AG04450 (cell line): ENCODE measurements around the gene L3MBTL4. TPM values are rescaled to one million over a fixed set of nuclear protein-coding genes. Genes with fewer than 3 reads are reported as not detected.
"Not testable (repeated sequence)": the region's sequence is repeated elsewhere in the genome, so short reads cannot be mapped to it uniquely, and the experiment has no call there.

ENCODE experiments used
- CTCF ChIA-PET: fragments of 300-600, 350-600 bp; formaldehyde crosslinking; extraction: SDS; loops from one replicate; lab custom pipeline; 2022; ENCODE audit warnings: antibody characterized with exemption, inconsistent platforms; lab: Charles Lee
- POLR2A ChIA-PET: fragments of 350-600 bp; formaldehyde crosslinking; extraction: SDS; loops from one replicate; lab custom pipeline; 2021; ENCODE audit warnings: antibody characterized with exemption, inconsistent platforms; lab: Yijun Ruan, JAX
- DNase-seq: peaks from one replicate; pipeline ENCODE4 v3.0.0-alpha.2; 2011; ENCODE audit warnings: low read depth, low spot score
- H3K27ac ChIP-seq: one replicate; pipeline ENCODE4 v1.5.1; 2012; ENCODE audit warnings: low read depth, low read length, control low read depth
- H3K27me3 ChIP-seq: one replicate; pipeline ENCODE4 v1.6.0; 2012; ENCODE audit warnings: low read length; ENCODE audit not compliant: control insufficient read depth, insufficient read depth
- H3K4me3 ChIP-seq: 2 replicates; pipeline ENCODE4 v1.5.1; 2011; ENCODE audit warnings: mild to moderate bottlenecking, low read depth, low read length, control low read depth
- H3K9me3 ChIP-seq: 2 replicates; pipeline ENCODE4 v1.5.1; 2012; ENCODE audit warnings: low read length; ENCODE audit not compliant: control insufficient read depth, insufficient read depth
- polyA plus RNA-seq: library from polyadenylated mRNA; depleted of rRNA; stranded (reverse); fragments of >200 nt; gene quantifications from 2 replicates; pipeline ENCODE4 v1.2.3, GENCODE V29; 2011
- TF ChIP-seq, protein P1 (sequence below): IDR thresholded peaks from 2 replicates; pipeline ENCODE4 v1.5.1; 2011; ENCODE audit warnings: low read depth, low read length, control low read depth, inconsistent platforms

The L3MBTL4 gene
- polyA plus RNA-seq, 1 experiment: 0.05 TPM

DNA sequence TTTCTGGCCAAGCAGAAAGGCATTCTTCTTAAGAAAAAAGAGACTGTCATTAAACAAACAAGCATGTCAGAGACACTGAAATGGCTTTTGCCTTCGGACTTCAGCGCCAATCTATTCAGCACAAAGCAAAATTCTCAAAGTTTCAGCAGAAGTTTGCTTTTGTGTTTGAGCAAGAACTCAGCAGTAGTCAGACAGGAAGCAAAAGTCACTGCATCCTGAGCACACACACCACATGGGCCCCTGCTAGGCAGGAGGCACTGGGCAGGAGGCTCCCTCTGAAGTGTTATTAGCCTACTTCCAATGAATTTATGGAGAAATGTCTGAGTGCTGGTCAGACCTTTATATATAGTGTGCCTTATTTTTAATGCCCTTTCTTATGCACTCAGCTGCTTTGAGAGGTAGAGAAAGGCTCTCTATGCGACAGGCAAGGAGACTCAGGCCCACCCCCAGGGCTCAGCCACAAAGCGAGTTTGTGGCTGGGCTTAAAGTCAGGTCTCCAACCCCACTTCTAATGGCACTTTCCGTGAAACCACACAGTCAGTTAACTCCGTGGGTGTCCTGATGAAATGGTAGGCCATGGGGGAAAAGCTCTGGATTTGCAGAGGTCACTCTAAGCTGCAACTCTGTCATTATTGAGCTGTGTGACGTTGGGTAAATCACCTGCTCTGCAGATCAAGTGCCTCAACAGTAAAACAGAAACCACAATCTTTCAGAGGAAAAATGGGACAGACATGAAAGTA is 358.4 kb downstream of the L3MBTL4 start:
- no peak overlapping the region; the same call in 1 of the 2 replicates for H3K4me3 ChIP-seq
- peak; percentile 6 for DNase-seq
- TF ChIP-seq, protein P1, sequence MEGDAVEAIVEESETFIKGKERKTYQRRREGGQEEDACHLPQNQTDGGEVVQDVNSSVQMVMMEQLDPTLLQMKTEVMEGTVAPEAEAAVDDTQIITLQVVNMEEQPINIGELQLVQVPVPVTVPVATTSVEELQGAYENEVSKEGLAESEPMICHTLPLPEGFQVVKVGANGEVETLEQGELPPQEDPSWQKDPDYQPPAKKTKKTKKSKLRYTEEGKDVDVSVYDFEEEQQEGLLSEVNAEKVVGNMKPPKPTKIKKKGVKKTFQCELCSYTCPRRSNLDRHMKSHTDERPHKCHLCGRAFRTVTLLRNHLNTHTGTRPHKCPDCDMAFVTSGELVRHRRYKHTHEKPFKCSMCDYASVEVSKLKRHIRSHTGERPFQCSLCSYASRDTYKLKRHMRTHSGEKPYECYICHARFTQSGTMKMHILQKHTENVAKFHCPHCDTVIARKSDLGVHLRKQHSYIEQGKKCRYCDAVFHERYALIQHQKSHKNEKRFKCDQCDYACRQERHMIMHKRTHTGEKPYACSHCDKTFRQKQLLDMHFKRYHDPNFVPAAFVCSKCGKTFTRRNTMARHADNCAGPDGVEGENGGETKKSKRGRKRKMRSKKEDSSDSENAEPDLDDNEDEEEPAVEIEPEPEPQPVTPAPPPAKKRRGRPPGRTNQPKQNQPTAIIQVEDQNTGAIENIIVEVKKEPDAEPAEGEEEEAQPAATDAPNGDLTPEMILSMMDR: no peak
- CTCF ChIA-PET: interaction anchor here (0.6 kb wide), 1 partner anchor 297 kb away, joined by 6 read pairs; no protein-coding TSS in a partner anchor
- POLR2A ChIA-PET: no interaction called here
- no peaks in the 10 kb centered on the region for H3K9me3 ChIP-seq
- H3K27me3 ChIP-seq: no peaks in the 10 kb centered on the region
- H3K27ac ChIP-seq: peak overlapping the region; percentile 58

DNA sequence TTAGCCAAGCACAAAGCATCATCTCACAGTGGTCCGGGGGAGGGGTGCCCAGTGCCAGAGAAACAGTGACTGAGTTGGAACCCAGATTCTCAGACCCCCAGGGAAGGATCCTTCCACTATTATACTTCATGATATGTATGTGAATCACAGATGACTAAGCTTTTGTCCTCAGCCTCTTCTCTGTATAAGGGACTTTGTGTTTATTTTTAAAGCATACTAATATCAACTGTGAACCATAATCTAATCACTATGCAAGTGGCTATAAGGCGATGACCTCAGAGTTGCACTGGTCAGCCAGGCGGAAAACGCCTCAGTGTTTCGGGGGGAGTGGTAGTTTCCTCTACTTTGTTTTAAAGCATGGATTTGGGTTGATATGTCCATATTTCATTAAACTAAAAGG is 359.0 kb downstream of the L3MBTL4 start:
- Histone ChIP-seq H3K9me3 (no peaks in the 10 kb centered on the region), H3K27me3 (no peaks in the 10 kb centered on the region), H3K4me3 (no peak overlapping the region), H3K27ac (peak overlapping the region; percentile 58)
- ChIA-PET CTCF (interaction anchor here (0.6 kb wide), 1 partner anchor 297 kb away, joined by 6 read pairs; no protein-coding TSS in a partner anchor), POLR2A (no interaction called here)
- TF ChIP-seq, protein P1: no peak
- DNase-seq: peak; percentile 54

DNA sequence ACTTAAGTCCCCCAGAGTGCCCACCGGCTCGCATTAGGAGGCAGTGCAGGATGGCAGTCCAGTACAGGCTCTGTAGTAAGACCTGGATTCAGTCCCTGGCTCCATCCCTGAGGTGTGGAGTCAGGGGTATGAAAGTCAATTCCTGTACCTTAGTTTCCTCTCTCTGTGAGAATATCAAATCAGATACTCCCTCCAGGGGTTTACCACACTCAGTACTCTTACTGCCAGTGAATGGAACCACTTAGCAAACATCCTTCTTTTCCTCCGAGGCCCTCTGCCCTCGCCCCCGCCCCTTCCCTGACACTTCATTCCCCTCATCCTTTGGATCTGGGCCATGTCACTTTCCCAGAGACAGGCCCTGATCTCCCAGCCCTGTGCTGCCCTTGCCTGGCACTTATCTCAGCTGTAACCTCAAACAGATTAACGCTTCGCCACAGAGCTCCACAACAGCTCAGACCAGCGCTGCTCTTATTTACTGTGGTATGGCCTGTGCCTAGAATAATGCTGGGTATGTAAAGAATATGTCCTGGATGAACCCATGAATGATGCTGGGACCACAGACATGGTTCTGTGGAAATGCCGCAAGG is 360.4 kb downstream of the L3MBTL4 start:
- Histone ChIP-seq H3K9me3 (no peaks in the 10 kb centered on the region), H3K27me3 (no peaks in the 10 kb centered on the region), H3K4me3 (no peak overlapping the region), H3K27ac (no peak overlapping the region)
- DNase-seq: no peak
- ChIA-PET POLR2A (no interaction called here), CTCF (no interaction called here)
- TF ChIP-seq, protein P1: no peak

DNA sequence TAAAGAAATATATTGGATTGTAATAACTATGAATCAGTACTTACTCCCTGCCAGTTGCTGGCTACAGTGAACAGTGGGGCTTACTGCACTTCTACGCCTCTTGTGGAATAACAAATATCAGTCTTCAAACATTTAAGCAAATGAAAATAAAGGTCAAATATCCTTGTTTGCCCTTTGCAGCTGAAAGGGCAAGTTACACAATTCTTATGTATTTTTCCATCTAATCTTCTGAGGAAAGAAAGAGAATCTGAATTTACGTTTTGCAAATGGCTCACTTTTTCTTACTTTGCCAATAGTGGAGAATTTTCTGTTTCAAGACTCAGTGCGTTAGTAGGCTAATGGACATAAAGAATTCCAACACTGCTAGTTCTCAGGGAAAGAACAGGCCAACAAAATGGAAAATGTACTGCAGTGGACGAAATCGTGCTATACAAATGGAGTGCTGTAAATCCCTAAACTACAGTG is 362.2 kb downstream of the L3MBTL4 start:
- no peak for DNase-seq
- H3K9me3 ChIP-seq: no peaks in the 10 kb centered on the region
- no peak overlapping the region for H3K4me3 ChIP-seq
- ChIA-PET CTCF (no interaction called here), POLR2A (no interaction called here)
- no peak overlapping the region for H3K27ac ChIP-seq
- TF ChIP-seq, protein P1: no peak
- H3K27me3 ChIP-seq: no peaks in the 10 kb centered on the region

DNA sequence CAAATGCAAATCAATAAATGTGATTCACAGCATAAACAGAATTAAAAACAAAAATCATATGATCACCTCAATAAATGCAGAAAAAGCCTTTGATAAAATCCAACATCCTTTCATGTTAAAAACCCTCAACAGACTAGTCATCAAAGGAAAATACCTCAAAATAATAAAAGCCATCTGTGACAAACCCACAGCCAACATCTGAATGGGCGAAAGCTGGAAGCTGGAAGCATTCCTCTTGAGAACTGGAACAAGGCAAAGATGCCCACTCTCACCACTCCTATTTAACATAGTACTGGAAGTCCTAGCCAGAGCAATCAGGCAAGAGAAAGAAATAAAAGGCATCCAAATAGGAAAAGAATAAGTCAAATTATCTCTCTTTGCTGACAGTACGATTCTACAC is 367.1 kb downstream of the L3MBTL4 start:
- POLR2A ChIA-PET, H3K27ac ChIP-seq, CTCF ChIA-PET, H3K9me3 ChIP-seq, DNase-seq, H3K27me3 ChIP-seq, H3K4me3 ChIP-seq: not testable (repeated sequence)
